Fibroblast of mammary gland (primary cell): ENCODE results near the gene IL6R.

ENCODE experiments used
- DNase-seq: peaks from one replicate; pipeline ENCODE4 v3.0.0-alpha.2; 2010; ENCODE audit warnings: low read depth
- H3K4me3 ChIP-seq: 2 replicates; pipeline ENCODE4 v1.5.1; 2011; ENCODE audit warnings: low read depth, mild to moderate bottlenecking, low read length, moderate library complexity; ENCODE audit not compliant: control insufficient read depth
- CTCF ChIP-seq: conservative IDR thresholded peaks from 2 replicates; pipeline ENCODE4 v1.5.1; 2011; ENCODE audit warnings: low read depth, low read length, inconsistent platforms; ENCODE audit not compliant: control insufficient read depth, insufficient read depth

IL6R gene

GRCh38 chr1:154465621-154466195 is 60.6 kb downstream of the IL6R start:
- no peak for TF ChIP-seq CTCF
- no peak overlapping the region for H3K4me3 ChIP-seq
- no peak for DNase-seq

GRCh38 chr1:154466206-154466605 is 61.1 kb downstream of the IL6R start:
- H3K4me3 ChIP-seq, result no peak overlapping the region
- no peak for TF ChIP-seq CTCF

GRCh38 chr1:154466921-154467417 is 61.8 kb downstream of the IL6R start:
- peak; percentile 21 for DNase-seq
- TF ChIP-seq CTCF, result peak; percentile 39
- no peak overlapping the region for H3K4me3 ChIP-seq

More at GRCh38 chr1:154466206-154466605, 61.1 kb downstream of the IL6R start:
- DNase-seq, result no peak

- no peak overlapping the region for H3K4me3 ChIP-seq
- DNase-seq, result no peak
- no peak for TF ChIP-seq CTCF
Observed at GRCh38 chr1:154467434-154468102, 62.4 kb downstream of the IL6R start.

GRCh38 chr1:154468535-154469250 is 63.5 kb downstream of the IL6R start:
- no peak overlapping the region for H3K4me3 ChIP-seq
- DNase-seq, result no peak
- no peak for TF ChIP-seq CTCF

GRCh38 chr1:154469844-154470560 is 64.9 kb downstream of the IL6R start:
- H3K4me3 ChIP-seq, result no peak overlapping the region
- no peak for TF ChIP-seq CTCF
- DNase-seq, result no peak
